Neural cell (in vitro differentiated cells): ENCODE measurements around the gene ORC2.

Source experiments
- CTCF ChIP-seq: fragments of 450-650 bp; IDR thresholded peaks from 2 replicates; pipeline ENCODE4 v1.5.1; 2014; ENCODE audit warnings: antibody characterized with exemption, mild to moderate bottlenecking, moderate library complexity; ENCODE audit not compliant: poor library complexity, severe bottlenecking
- EZH2 ChIP-seq: fragments of 200-600, 300-800 bp; shearing (Covaris generic), sonication (generic); IDR thresholded peaks from 2 replicates; pipeline ENCODE4 v1.6.1; 2014; ENCODE audit warnings: antibody characterized with exemption, low read length, borderline replicate concordance, mild to moderate bottlenecking; ENCODE audit not compliant: insufficient read depth, poor library complexity, severe bottlenecking
- POLR2AphosphoS5 ChIP-seq: IDR thresholded peaks from 2 replicates; pipeline ENCODE4 v1.6.1; 2012
- SMC3 ChIP-seq: fragments of 450-650 bp; conservative IDR thresholded peaks from 2 replicates; pipeline ENCODE4 v1.6.1; 2014; ENCODE audit warnings: antibody characterized with exemption, mild to moderate bottlenecking, moderate library complexity; ENCODE audit not compliant: poor library complexity
- TAF1 ChIP-seq: IDR thresholded peaks from 2 replicates; pipeline ENCODE4 v1.6.1; 2012; ENCODE audit warnings: low read depth

GRCh38 chr2:200968735-200969134, 5.3 kb upstream of the ORC2 start:
- TF ChIP-seq POLR2AphosphoS5 (no peak), CTCF (no peak), EZH2 (no peak), TAF1 (no peak), SMC3 (no peak)
